B cell (primary cell): ENCODE data around the gene GPR4. TPM values are rescaled to one million over a fixed set of nuclear protein-coding genes. Genes with fewer than 3 reads are reported as not detected.
A peak's percentile ranks its signal among the peaks of the same experiment; 100 is the strongest.

Source experiments
- ATAC-seq: fragments of 200-7000 bp; cut with Tn5 transposase; one replicate; pipeline ENCODE4 v1.10.0; 2021; ENCODE audit warnings: low read depth, mild to moderate bottlenecking, moderate number of reproducible peaks, moderate library complexity
- CTCF ChIA-PET: fragments of 350-600 bp; sonication (Branson Sonifier 250); formaldehyde crosslinking; loops from one replicate; lab custom pipeline; 2021; ENCODE audit warnings: antibody characterized with exemption, inconsistent platforms; lab: Charles Lee
- POLR2A ChIA-PET: fragments of 350-600 bp; sonication (Branson Sonifier 250); formaldehyde crosslinking; loops from one replicate; lab custom pipeline; 2021; ENCODE audit warnings: antibody characterized with exemption; lab: Charles Lee
- DNase-seq: peaks from one replicate; pipeline ENCODE4 v3.0.0; 2013
- H2AFZ ChIP-seq: 2 replicates; pipeline ENCODE4 v1.6.1; 2012; ENCODE audit warnings: mild to moderate bottlenecking, low read depth, low read length; ENCODE audit not compliant: insufficient read depth, poor library complexity, severe bottlenecking
- H3K27ac ChIP-seq, 2 donors: 1 replicate in 1 of 2; 2 replicates in 1 of 2; pipeline ENCODE4 v1.5.1; 2012 to 2013; ENCODE audit warnings: low read length in 2 of 2, mild to moderate bottlenecking in 2 of 2, moderate library complexity in 1 of 2
- H3K27me3 ChIP-seq, 4 experiments: fragments of 200-600 bp in 1 of 4; sonication (generic) in 1 of 4; replicated peaks in 1 of 4; 1 replicate in 2 of 4; 2 replicates in 2 of 4; pipeline versions ENCODE4 v1.6.1 to v1.7.0; 2013 to 2016; ENCODE audit warnings: low read length in 3 of 4, mild to moderate bottlenecking in 2 of 4, mixed read lengths in 1 of 4, moderate library complexity in 1 of 4; ENCODE audit not compliant: insufficient read depth in 4 of 4, control insufficient read depth in 3 of 4; ENCODE audit errors: control extremely low read depth in 1 of 4
- H3K36me3 ChIP-seq, 2 experiments: replicated peaks in 1 of 2; 1 replicate in 1 of 2; 2 replicates in 1 of 2; pipeline versions ENCODE4 v1.6.1 to v1.7.1; 2013; ENCODE audit warnings: low read length in 1 of 2; ENCODE audit not compliant: insufficient read depth in 2 of 2, control insufficient read depth in 1 of 2; ENCODE audit errors: control extremely low read depth in 1 of 2, extremely low read depth in 1 of 2
- H3K4me1 ChIP-seq, 2 donors: fragments of 200-600 bp in 1 of 2; sonication (generic) in 1 of 2; 1 replicate in 1 of 2; 2 replicates in 1 of 2; pipeline versions ENCODE4 v1.5.1 to v1.6.1; 2013 to 2017; ENCODE audit warnings: low read length in 2 of 2; ENCODE audit not compliant: control insufficient read depth in 2 of 2, insufficient read depth in 2 of 2
- H3K4me2 ChIP-seq: replicated peaks from 2 replicates; pipeline ENCODE3; 2012; ENCODE audit warnings: mild to moderate bottlenecking, low read depth, low read length; ENCODE audit not compliant: poor library complexity, severe bottlenecking
- H3K4me3 ChIP-seq, 5 experiments: fragments of 200-600 bp in 1 of 5; sonication (generic) in 1 of 5; 1 replicate in 3 of 5; 2 replicates in 2 of 5; pipeline versions ENCODE4 v1.5.1 to v1.7.0; 2011 to 2016; ENCODE audit warnings: low read length in 4 of 5, mild to moderate bottlenecking in 4 of 5, low read depth in 2 of 5, control low read depth in 1 of 5, moderate library complexity in 1 of 5; ENCODE audit not compliant: insufficient read depth in 1 of 5; ENCODE audit errors: control extremely low read depth in 1 of 5, extremely low read depth in 1 of 5
- H3K79me2 ChIP-seq: fragments of 200-600 bp; sonication (generic); one replicate; pipeline ENCODE4 v1.6.0; 2016; ENCODE audit warnings: low read length; ENCODE audit not compliant: control insufficient read depth, insufficient read depth
- H3K9ac ChIP-seq: fragments of 200-600 bp; sonication (generic); 2 replicates; pipeline ENCODE4 v1.6.1; 2017; ENCODE audit warnings: mild to moderate bottlenecking, low read length, moderate library complexity
- H3K9me3 ChIP-seq, 3 donors: one replicate each; pipeline versions ENCODE4 v1.6.1 to v1.7.1; 2013; ENCODE audit warnings: low read length in 2 of 3; ENCODE audit not compliant: control insufficient read depth in 2 of 3, insufficient read depth in 1 of 3; ENCODE audit errors: control extremely low read depth in 1 of 3
- H4K20me1 ChIP-seq: 2 replicates; pipeline ENCODE4 v1.6.0; 2012; ENCODE audit warnings: mild to moderate bottlenecking, low read length; ENCODE audit not compliant: insufficient read depth, control insufficient read depth, poor library complexity, severe bottlenecking
- H3K27ac Mint-ChIP-seq: one replicate; pipeline ENCODE4 v1.8.0; 2021; ENCODE audit warnings: mixed read lengths
- H3K27me3 Mint-ChIP-seq: one replicate; pipeline ENCODE4 v1.8.0; 2021; ENCODE audit warnings: mixed read lengths
- H3K4me1 Mint-ChIP-seq: one replicate; pipeline ENCODE4 v1.8.0; 2021; ENCODE audit warnings: mixed read lengths
- H3K4me3 Mint-ChIP-seq: one replicate; pipeline ENCODE4 v1.8.0; 2021; ENCODE audit warnings: mixed read lengths
- H3K9me3 Mint-ChIP-seq: one replicate; pipeline ENCODE4 v1.8.0; 2022; ENCODE audit warnings: mixed read lengths; ENCODE audit not compliant: insufficient read depth
- CTCF ChIP-seq: fragments of 200-600 bp; IDR thresholded peaks from one replicate; pipeline ENCODE4 v1.8.0; 2022; ENCODE audit warnings: antibody characterized with exemption, mild to moderate bottlenecking
- EZH2 ChIP-seq: IDR thresholded peaks from 2 replicates; pipeline ENCODE4 v1.6.1; 2012; ENCODE audit warnings: borderline replicate concordance, low read depth, mild to moderate bottlenecking, moderate library complexity, low read length; ENCODE audit not compliant: insufficient read depth, poor library complexity, severe bottlenecking
- WGBS: methylation state at CpG from one replicate; pipeline ENCODE4 v1.1.5; 2013; ENCODE audit warnings: missing lambda C conversion rate; ENCODE audit not compliant: insufficient coverage; 5-methylcytosine and 5-hydroxymethylcytosine counted together
- intact Hi-C: fragments of 100-400 bp; cut with micrococcal nuclease; formaldehyde crosslinking; loops from one replicate; pipeline ENCODE4 v1.10.0; 2022
- polyA plus RNA-seq: library from polyadenylated mRNA; depleted of rRNA; stranded (reverse); fragments of >200 nt; gene quantifications from 2 replicates; pipeline ENCODE4 v1.2.3, GENCODE V29; 2012
- total RNA-seq, 2 donors: library from RNA; stranded (reverse); fragments of 120-200 nt in 1 of 2; gene quantifications; 1 replicate in 1 of 2; 2 replicates in 1 of 2; pipeline versions ENCODE4 v1.2.3 to v1.2.4, GENCODE V29; 2013 to 2022

GPR4 gene
- total and polyA plus RNA-seq, 2 donors (not counting 1 experiment from before 2014, with no cell fraction given), result not detected

DNA sequence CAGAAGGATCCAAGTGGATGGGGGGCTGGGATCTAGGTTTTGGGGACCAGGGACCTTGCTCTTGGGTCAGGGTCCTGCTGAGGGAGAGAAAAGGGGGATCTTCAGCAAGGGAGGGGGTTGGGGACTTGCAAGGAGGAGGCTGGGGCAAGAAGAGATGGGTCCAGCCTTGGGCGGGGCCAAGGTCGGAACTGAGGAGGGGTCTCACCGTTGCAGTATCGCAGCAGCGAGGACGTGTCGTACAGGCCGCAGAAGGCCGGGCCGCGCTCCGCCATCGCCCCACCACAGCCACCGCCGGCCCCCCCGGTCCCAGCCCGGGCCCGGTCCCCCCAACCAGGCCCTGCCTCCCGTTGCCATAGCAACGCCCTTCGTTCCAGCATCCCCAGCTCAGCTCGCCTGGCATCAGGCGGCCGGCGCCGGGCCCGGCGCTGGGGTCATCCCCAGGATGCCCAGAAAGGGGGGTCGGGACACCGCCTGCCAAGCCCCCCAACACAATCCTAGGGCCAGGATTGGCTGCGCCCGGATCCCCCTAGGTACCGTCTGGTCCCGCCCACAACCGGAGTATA is 43.1 kb upstream of the GPR4 start:
- Histone ChIP-seq H3K4me1 (peaks cover 33 to 50% of the 10 kb centered on the region in 2 donors), H3K27ac (no peak overlapping the region), H3K4me2 (peak overlapping the region; percentile 73), H3K9ac (peak overlapping the region; percentile 49), H3K27me3 (peaks cover 0 to 13% (median 5%) of the 10 kb centered on the region in 4 experiments), H3K79me2 (no peaks in the 10 kb centered on the region), H3K4me3 (peak overlapping the region in 4 of 5 experiments; percentile 41 to 48 (median 48)), H4K20me1 (no peaks in the 10 kb centered on the region), H2AFZ (peak overlapping the region; percentile 66), H3K36me3 (no peaks in the 10 kb centered on the region), H3K9me3 (peaks cover 0 to 3% (median 0%) of the 10 kb centered on the region in 3 donors)
- POLR2A ChIA-PET, result interaction anchor here (0.7 to 1.2 kb wide), 5 partner anchors 24 to 138 kb away, joined by 3 read pairs; partner anchors contain the start of genes QPCTL, SNRPD2 and VASP
- 15% methylated on average over 32 of the region's 35 CpGs for WGBS
- no peak for TF ChIP-seq CTCF
- no peak for TF ChIP-seq EZH2
- DNase-seq (no peak), ATAC-seq (no peak)
- CTCF ChIA-PET, result interaction anchor here (0.6 to 4.6 kb wide), 5 partner anchors 34 to 198 kb away, joined by 3 to 58 read pairs (median 4); partner anchors contain the start of gene QPCTL
- Mint-ChIP-seq H3K4me1 (peaks cover 43% of the 10 kb centered on the region), H3K27me3 (peaks cover 6% of the 10 kb centered on the region), H3K27ac (peak overlapping the region; percentile 61), H3K4me3 (peak overlapping the region; percentile 84), H3K9me3 (peaks cover 3% of the 10 kb centered on the region)
- intact Hi-C loops, result no loop called here
